Activated CD4-positive, alpha-beta T cell treated with anti-CD3 and anti-CD28 coated beads, Interleukin-2, amount 10 ng/mL, durations not matched to agents 24 days and 14 days (primary cell): ENCODE results near the gene PLXNA4. TPM values are rescaled to one million over a fixed set of nuclear protein-coding genes. Genes with fewer than 3 reads are reported as not detected.

Source experiments
- DNase-seq: peaks from one replicate; pipeline ENCODE4 v3.0.0; 2022
- H3K27ac Mint-ChIP-seq: one replicate; pipeline ENCODE4 v1.8.0; 2022; ENCODE audit warnings: mild to moderate bottlenecking, mixed read lengths
- H3K27me3 Mint-ChIP-seq: one replicate; pipeline ENCODE4 v1.8.0; 2022; ENCODE audit warnings: mixed read lengths
- H3K36me3 Mint-ChIP-seq: one replicate; pipeline ENCODE4 v1.8.0; 2022; ENCODE audit warnings: low read depth, mild to moderate bottlenecking, mixed read lengths
- H3K4me1 Mint-ChIP-seq: one replicate; pipeline ENCODE4 v1.8.0; 2021; ENCODE audit warnings: mixed read lengths
- H3K4me3 Mint-ChIP-seq: one replicate; pipeline ENCODE4 v1.8.0; 2022; ENCODE audit warnings: mild to moderate bottlenecking, moderate library complexity, mixed read lengths
- H3K9me3 Mint-ChIP-seq: one replicate; pipeline ENCODE4 v1.8.0; 2021; ENCODE audit warnings: mixed read lengths
- intact Hi-C: fragments of 100-400 bp; cut with micrococcal nuclease; formaldehyde crosslinking; loops from one replicate; pipeline ENCODE4 v1.15.1; 2023
- total RNA-seq: library from RNA; stranded (reverse); gene quantifications from 2 replicates; pipeline ENCODE4 v1.2.3, GENCODE V29; 2022

The PLXNA4 gene
- total RNA-seq, 1 donor from 2014 or later, result 0.70 TPM

DNA sequence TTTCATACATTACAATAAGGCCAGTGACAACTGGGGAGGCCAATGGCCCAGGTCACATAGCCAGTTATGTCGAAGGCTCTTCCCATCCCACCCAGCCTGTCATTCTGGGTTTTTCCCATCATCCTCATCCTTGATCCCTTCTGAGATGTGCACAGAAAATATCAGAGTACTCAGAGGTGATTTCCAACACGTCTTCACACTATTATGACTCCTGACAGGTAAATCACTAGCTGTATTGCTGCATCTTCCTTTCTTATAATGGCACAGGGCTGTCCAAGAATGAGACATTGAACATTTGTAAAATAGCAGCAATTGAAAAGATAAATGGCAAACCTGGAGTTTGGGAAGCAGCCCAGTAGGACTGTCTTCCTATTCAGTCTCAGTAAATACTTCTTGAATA lies 159.9 kb downstream of the PLXNA4 start:
- peaks cover 34% of the 10 kb centered on the region for H3K27me3 Mint-ChIP-seq
- peaks cover 12% of the 10 kb centered on the region for H3K9me3 Mint-ChIP-seq
- H3K4me1 Mint-ChIP-seq, result peaks cover 16% of the 10 kb centered on the region
- no peak for DNase-seq
- peaks cover 12% of the 10 kb centered on the region for H3K36me3 Mint-ChIP-seq
- no peak overlapping the region for H3K4me3 Mint-ChIP-seq
- intact Hi-C loops, result no loop called here
- H3K27ac Mint-ChIP-seq, result no peak overlapping the region

DNA sequence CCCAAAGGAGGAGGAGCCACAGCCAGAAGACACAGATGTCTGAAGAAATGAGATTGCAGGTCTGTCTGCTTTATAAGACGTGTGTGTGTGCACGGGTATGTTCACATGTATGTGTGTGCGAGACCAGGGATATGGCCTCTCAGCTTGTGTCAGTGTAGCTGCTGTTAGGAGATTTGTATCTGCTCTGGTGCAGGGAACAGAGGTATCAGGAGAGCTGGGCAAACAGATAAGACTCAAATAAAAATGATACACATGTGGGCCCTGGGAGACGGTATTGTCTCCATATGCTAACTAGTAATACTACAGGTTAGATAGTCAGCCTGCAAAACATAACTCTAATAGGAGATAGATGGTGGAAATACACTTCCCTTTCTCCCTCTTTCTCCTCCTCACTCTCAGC lies 161.0 kb downstream of the PLXNA4 start:
- Mint-ChIP-seq H3K9me3 (peaks cover 3% of the 10 kb centered on the region), H3K27ac (no peak overlapping the region), H3K4me1 (peaks cover 20% of the 10 kb centered on the region), H3K36me3 (peaks cover 7% of the 10 kb centered on the region), H3K27me3 (peaks cover 28% of the 10 kb centered on the region), H3K4me3 (no peak overlapping the region)
- DNase-seq, result no peak
- intact Hi-C loops, result no loop called here

DNA sequence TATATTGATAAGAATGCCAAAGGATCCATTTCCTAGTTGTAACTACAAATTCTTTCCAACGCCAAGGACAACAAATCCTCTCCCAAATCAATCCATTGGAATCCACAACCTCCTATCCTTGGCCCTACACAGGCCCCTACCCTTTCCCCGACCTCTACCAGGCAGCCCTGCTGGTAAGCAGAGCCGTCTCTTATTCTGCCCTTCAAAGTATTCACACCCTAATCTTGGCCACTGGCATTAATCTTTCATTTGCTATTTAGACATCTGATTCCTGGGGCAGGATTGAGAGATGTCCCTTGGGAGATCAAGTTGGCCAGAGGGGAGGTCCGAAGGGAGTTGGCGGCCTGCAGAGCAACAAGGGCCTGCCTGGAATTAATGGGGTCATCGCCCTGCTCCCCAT lies 161.4 kb downstream of the PLXNA4 start:
- Mint-ChIP-seq H3K36me3 (peaks cover 4% of the 10 kb centered on the region), H3K27ac (no peak overlapping the region), H3K27me3 (peaks cover 25% of the 10 kb centered on the region), H3K4me3 (no peak overlapping the region), H3K4me1 (peaks cover 19% of the 10 kb centered on the region), H3K9me3 (no peaks in the 10 kb centered on the region)
- no peak for DNase-seq
- intact Hi-C loops, result no loop called here

DNA sequence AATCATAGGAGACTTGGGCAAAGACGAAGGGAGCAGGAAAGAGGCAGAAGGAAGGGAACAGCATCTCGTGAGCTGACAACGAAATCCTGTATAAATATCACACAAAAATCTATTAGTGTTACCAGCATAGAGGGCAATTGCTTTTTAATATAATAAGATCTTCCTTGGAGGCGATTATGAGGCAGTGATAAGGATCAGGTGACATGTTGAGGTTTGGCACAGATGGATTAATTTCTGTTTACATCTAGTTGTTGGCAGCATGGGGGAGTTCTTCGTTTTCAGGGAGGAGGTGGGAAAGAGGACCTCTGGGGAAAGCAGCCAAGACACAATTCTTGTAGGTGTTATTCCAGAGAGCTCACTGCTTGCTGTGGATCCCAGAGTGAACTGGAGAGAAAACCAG lies 163.8 kb downstream of the PLXNA4 start:
- intact Hi-C loops, result no loop called here

DNA sequence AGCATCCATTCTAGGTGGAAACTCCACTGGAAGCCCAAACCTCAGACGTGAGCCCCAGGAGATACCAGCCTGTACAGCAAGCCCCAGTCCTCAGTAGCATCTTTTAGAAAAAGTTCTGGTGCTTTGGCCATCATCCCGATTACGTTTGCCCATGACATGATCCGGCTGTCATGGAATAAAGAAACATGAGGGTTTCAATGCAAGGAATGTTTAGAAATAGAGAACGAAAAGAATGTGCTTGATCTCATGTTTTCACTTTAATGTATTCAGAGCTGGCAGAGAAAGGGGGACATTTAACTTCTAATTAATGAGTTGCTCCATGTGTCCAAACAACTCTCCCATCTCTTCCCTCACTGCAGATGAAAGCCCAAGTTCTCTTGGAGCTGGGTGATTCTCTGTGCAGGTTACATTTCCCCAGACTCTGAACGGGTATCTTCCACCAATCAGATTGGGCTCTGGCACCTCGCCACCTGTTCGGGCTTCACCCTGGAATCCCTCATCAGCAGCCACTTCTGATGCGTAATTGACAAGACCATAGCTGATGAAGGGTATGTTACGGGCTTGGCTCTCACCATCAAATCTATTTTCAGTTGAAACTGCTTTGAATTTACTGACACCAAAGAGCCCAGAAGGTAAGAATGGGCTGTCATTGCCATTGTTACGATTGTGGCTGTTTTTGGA lies 165.3 kb downstream of the PLXNA4 start:
- H3K9me3 Mint-ChIP-seq, result no peaks in the 10 kb centered on the region
- H3K27ac Mint-ChIP-seq, result no peak overlapping the region
- peaks cover 19% of the 10 kb centered on the region for H3K27me3 Mint-ChIP-seq
- intact Hi-C loops, result no loop called here
- no peak overlapping the region for H3K4me3 Mint-ChIP-seq
- DNase-seq, result no peak
- H3K36me3 Mint-ChIP-seq, result peaks cover 2% of the 10 kb centered on the region
- H3K4me1 Mint-ChIP-seq, result peaks cover 10% of the 10 kb centered on the region

More for the DNA sequence above, 163.8 kb downstream of the PLXNA4 start:
- H3K36me3 Mint-ChIP-seq, result peaks cover 2% of the 10 kb centered on the region
- H3K4me3 Mint-ChIP-seq, result no peak overlapping the region
- no peaks in the 10 kb centered on the region for H3K9me3 Mint-ChIP-seq
- peaks cover 23% of the 10 kb centered on the region for H3K27me3 Mint-ChIP-seq
- DNase-seq, result no peak
- H3K27ac Mint-ChIP-seq, result no peak overlapping the region
- peaks cover 11% of the 10 kb centered on the region for H3K4me1 Mint-ChIP-seq

DNA sequence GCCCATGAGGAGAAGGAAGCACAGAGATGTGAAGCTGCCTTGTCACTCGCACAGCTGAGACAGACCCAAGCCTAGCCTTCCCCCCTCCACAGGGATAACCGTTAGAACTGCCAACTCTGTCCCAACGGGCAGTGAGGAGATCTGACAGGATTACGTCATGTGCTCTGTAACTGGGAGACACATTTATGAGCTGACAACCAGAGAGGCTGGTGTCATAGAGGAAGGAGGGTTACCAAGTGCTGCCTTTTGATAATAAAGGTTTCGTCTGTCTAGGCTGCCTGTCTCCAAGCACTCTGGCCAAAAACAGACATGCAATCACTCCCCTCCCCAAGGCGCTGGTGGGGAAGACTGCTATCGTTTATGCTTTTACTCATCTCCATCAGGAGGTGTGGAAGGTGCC lies 165.9 kb downstream of the PLXNA4 start:
- Mint-ChIP-seq H3K4me1 (peaks cover 10% of the 10 kb centered on the region), H3K9me3 (no peaks in the 10 kb centered on the region), H3K27ac (no peak overlapping the region), H3K36me3 (peaks cover 2% of the 10 kb centered on the region), H3K27me3 (peaks cover 19% of the 10 kb centered on the region), H3K4me3 (no peak overlapping the region)
- intact Hi-C loops, result no loop called here
- DNase-seq, result no peak

DNA sequence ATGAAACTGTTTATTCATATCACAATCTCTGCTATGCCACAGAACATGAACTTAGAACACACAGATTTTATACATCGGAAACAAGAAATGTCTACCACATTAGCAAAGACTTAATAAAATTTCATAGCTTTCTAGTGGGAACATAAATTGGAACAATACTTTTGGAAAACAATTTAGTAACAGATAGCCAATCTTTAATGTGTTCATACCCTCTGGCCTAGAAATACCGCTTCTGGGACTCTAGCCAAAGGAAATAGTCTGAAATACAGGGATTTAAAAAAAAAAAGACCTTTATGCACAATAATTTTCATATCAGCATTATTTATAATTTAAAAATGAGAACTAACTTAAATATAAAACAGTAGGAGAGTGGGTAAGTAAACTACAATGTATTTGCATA lies 168.5 kb downstream of the PLXNA4 start:
- no peaks in the 10 kb centered on the region for H3K36me3 Mint-ChIP-seq
- DNase-seq, result no peak
- H3K4me1 Mint-ChIP-seq, result peaks cover 9% of the 10 kb centered on the region
- no peak overlapping the region for H3K27ac Mint-ChIP-seq
- H3K9me3 Mint-ChIP-seq, result no peaks in the 10 kb centered on the region
- peaks cover 18% of the 10 kb centered on the region for H3K27me3 Mint-ChIP-seq
- intact Hi-C loops, result no loop called here
- no peak overlapping the region for H3K4me3 Mint-ChIP-seq

DNA sequence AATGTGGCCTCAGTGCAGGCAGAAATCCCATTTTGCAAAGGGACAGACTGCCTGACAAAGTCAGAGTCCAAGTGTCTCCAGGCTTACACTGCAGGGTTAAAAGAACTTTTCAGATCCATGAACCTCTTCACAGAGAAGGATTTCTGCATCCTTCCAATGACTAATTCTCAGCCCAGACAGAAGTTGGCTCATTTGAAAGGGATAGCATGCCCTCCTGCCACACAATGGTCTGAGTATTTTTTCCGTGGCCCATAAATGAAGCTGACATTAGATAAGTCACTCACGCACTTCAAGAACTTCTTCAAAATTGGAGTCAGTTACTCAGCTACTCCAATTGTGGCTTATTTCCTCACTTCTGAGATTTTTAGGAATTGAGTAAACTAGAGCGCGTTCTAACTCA lies 170.2 kb downstream of the PLXNA4 start:
- Mint-ChIP-seq H3K4me1 (peaks cover 5% of the 10 kb centered on the region), H3K9me3 (no peaks in the 10 kb centered on the region), H3K4me3 (no peak overlapping the region), H3K27ac (no peak overlapping the region), H3K36me3 (no peaks in the 10 kb centered on the region), H3K27me3 (peaks cover 7% of the 10 kb centered on the region)
- no peak for DNase-seq
- intact Hi-C loops, result no loop called here

DNA sequence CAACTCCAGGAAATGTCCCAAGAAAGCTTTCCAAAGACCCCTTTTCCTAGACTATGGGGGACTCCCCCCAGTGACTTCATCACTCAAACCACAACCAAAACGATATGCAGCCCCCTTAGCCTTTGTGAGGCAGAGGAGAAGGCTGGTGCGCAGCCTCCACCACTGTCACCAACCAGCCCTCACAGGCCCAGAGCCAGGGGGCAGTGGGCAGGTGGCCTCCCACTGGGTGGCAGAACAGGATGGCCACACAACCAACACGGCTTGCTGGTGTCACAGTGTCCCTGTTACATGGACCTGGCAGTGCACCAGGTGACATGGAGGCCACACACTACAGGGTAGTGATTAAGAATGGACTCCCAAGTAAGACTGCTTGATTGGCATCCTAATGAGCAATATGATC lies 172.0 kb downstream of the PLXNA4 start:
- Mint-ChIP-seq H3K36me3 (no peaks in the 10 kb centered on the region), H3K9me3 (no peaks in the 10 kb centered on the region), H3K27ac (no peak overlapping the region), H3K4me3 (no peak overlapping the region), H3K27me3 (peaks cover 3% of the 10 kb centered on the region), H3K4me1 (peaks cover 6% of the 10 kb centered on the region)
- intact Hi-C loops, result no loop called here
- no peak for DNase-seq

DNA sequence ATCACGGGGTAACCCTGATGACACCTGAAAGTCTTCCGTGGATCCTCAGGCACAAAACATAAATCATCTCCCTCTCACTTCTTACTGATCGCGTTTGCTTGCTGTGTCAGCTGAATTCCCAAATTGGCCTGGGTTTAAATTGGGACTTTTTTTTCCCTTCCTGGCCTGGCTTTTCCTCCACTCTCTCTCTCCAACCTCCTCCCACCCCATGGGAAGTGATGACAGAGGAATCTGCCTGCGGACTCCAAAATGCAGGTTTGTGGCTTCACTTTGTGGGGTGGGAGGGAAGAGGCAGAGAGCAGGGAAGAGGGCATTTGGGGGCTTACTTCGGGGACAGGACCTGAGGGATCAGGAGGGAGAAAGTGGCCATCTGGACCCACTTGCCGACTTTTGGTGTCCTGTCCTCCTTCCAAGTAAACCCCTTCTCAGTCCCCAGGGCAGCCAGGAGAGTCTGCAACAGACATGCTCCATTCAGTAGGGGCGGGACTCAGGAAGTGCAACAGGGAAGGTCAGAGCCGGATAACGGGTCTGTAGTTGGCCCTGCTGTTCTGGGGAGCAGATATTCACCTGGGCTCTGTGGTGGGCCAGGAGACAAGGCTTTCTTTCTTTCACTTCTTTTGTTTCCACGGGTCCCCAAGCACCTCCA lies 172.7 kb downstream of the PLXNA4 start:
- H3K27me3 Mint-ChIP-seq, result peaks cover 3% of the 10 kb centered on the region
- H3K4me1 Mint-ChIP-seq, result peaks cover 6% of the 10 kb centered on the region
- H3K9me3 Mint-ChIP-seq, result no peaks in the 10 kb centered on the region
- no peak for DNase-seq
- intact Hi-C loops, result no loop called here
- no peak overlapping the region for H3K27ac Mint-ChIP-seq
- H3K4me3 Mint-ChIP-seq, result no peak overlapping the region
- no peaks in the 10 kb centered on the region for H3K36me3 Mint-ChIP-seq

DNA sequence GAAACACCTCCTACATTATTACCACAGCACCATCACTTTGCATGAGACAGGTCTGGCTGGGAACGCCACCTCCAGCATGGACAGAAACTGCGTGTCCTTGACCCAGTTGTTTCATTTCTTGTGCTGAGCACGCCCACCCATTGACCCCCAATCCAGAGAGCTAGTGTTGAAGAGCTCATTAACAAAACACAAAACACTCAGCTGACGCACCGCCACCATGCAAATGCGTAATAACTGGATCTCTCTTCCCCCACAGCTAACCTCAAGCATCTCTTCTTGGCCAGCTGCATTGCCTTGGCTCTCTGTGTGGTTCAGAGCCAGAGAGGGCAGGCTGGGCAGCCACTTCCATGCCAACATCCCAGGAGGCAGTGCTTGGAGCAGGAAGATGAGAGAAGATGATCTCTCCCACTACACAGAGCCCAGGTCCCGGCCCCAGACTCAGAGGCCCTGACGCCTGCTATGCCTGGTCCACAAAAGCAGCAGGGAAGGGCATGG lies 173.5 kb downstream of the PLXNA4 start:
- DNase-seq, result no peak
- no peaks in the 10 kb centered on the region for H3K36me3 Mint-ChIP-seq
- H3K27ac Mint-ChIP-seq, result no peak overlapping the region
- intact Hi-C loops, result no loop called here
- no peak overlapping the region for H3K4me3 Mint-ChIP-seq
- peaks cover 6% of the 10 kb centered on the region for H3K4me1 Mint-ChIP-seq
- peaks cover 1% of the 10 kb centered on the region for H3K27me3 Mint-ChIP-seq
- H3K9me3 Mint-ChIP-seq, result no peaks in the 10 kb centered on the region

DNA sequence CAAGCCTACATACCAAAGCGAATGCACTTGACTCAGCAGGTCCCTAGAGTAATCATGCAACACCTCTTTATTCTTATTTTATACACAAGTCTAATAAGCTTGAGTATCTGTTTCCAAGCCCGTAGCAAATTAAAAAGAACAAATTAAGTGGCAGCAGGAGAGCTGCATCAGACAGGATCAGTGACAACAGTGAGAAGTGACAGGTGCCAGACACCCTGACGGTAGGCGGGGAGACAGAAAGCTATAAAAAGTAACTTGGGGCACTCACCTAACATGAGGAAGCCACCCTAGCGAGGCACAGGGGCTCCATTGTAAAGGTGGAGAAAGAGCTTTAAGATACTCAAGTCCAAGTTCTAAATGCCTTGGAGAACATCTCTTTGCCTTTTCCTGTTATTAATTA lies 174.2 kb downstream of the PLXNA4 start:
- H3K4me1 Mint-ChIP-seq, result peaks cover 9% of the 10 kb centered on the region
- no peaks in the 10 kb centered on the region for H3K9me3 Mint-ChIP-seq
- no peak overlapping the region for H3K4me3 Mint-ChIP-seq
- no peak for DNase-seq
- H3K27ac Mint-ChIP-seq, result no peak overlapping the region
- no peaks in the 10 kb centered on the region for H3K36me3 Mint-ChIP-seq
- H3K27me3 Mint-ChIP-seq, result peaks cover 1% of the 10 kb centered on the region
- intact Hi-C loops, result no loop called here

DNA sequence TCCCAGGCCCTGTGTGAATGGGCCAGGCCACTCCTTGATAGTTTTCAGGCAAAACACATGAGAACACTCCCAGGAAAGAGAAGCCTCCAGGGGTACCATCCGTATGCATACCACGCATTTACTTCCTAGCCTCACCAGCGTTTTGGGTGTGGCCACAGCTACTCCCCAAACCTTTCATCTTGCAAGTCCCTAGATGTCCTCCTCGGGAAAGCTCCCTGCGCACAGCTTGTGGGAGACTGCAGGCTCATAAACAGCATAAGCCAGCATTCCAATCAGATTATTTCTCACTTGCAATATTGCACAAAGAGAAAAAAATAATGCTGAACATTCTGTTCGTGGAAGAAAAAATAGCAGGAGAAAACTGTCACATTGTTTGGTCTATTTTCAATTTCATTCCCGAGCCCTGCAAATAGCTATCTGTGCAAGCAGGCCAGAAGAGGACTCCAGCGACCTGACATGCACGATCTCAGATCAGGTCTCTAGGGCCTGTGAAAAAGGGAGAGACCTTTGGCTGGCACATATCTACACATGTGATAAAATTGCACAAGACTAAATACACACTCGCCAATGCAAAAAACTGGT lies 175.6 kb downstream of the PLXNA4 start:
- H3K9me3 Mint-ChIP-seq, result no peaks in the 10 kb centered on the region
- H3K27me3 Mint-ChIP-seq, result no peaks in the 10 kb centered on the region
- peaks cover 17% of the 10 kb centered on the region for H3K4me1 Mint-ChIP-seq
- no peak overlapping the region for H3K4me3 Mint-ChIP-seq
- H3K36me3 Mint-ChIP-seq, result no peaks in the 10 kb centered on the region
- intact Hi-C loops, result no loop called here
- no peak for DNase-seq
- H3K27ac Mint-ChIP-seq, result no peak overlapping the region

DNA sequence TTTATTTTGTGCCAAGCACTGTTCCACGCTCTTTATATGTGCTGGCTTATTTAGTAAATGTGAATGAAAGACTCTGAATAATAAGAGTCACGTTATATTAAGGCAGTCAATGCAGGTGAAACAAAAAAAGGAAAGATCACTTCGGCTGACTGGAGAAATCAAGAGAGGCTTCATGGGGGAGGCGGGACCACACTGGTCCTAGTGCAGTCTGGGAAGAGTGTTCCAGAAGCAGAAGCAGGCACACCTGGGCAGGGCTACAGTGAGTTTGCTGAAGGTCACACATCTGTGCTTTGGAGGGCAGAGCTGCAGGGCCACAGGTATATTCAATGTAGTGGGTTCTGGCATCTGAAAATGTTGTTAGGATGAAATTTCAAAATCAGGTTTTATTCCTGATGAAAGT lies 176.9 kb downstream of the PLXNA4 start:
- Mint-ChIP-seq H3K4me3 (no peak overlapping the region), H3K9me3 (no peaks in the 10 kb centered on the region), H3K27ac (no peak overlapping the region), H3K27me3 (no peaks in the 10 kb centered on the region), H3K4me1 (peaks cover 29% of the 10 kb centered on the region), H3K36me3 (no peaks in the 10 kb centered on the region)
- DNase-seq, result no peak
- intact Hi-C loops, result no loop called here
